ENCODE measurements around the gene ZBTB20.

ZBTB20 gene

DNA sequence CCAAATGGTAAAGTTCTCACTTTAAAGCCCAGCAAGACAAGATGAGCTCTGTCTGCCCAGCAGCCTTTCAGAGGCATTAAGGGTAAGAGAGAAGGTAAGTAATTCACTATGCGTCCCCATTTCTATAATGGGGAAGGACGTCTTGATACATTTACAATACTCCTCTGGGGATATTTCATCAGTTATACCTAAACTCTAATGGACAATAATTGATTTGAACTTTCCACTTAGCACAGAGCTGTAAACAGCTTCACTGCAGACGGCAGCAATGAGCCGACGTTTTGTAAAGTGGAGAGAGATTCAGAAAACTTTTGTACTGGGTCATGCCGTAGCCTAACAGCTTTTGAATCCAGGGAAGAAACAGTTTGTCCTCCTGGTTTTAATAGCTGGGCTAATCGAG lies 725.9 kb downstream of the ZBTB20 start:
- no peak for DNase-seq

DNA sequence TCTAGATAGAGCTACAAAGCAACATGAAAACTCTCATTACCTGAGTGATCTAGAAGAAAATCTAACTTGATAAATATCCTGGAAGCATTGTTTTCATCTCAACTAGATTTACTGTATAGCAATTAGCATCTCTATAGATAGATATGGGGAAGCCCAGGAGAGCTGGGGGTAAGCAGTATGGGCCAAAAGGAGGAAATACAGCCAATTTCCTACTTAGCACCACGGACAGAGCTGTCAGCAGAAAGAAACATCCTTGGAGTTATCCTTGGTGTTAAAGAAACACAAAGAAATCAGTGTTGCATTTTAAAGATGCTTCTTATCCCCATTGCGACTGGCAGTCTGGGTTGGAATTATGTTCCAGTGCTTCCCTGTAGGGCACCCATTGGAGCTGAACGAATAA lies 727.0 kb downstream of the ZBTB20 start:
- DNase-seq = no peak

- DNase-seq = no peak
Observed at GRCh38 chr3:114418724-114419543, 728.2 kb downstream of the ZBTB20 start.

- DNase-seq = no peak
Observed at GRCh38 chr3:114418107-114418506, 729.0 kb downstream of the ZBTB20 start.

GRCh38 chr3:114417675-114418074 lies 729.4 kb downstream of the ZBTB20 start:
- no peak for DNase-seq

DNA sequence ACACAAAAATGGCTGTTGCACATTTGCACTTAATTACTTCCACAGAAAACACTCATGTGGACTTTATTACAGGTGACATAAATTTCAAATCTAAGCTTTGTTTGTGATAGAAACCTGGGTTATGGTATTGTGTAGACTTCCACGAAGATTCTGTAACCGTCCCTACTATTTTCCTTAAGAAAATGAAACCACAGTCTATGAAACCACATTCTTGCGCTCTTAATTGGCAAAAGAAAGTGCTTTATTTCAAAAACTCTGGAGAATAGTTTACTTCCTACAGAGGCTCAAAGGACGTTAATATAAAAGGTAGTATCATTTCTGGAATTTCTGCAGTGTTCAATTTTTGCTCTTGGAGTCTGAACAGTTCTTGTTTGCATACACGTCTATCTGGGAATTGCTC lies 729.8 kb downstream of the ZBTB20 start:
- no peak for DNase-seq

- no peak for DNase-seq
Observed at GRCh38 chr3:114411811-114412803, 735.0 kb downstream of the ZBTB20 start.

GRCh38 chr3:114411190-114411668 lies 735.9 kb downstream of the ZBTB20 start:
- no peak for DNase-seq

GRCh38 chr3:114408736-114409670 lies 738.1 kb downstream of the ZBTB20 start:
- DNase-seq = peak; percentile 77

DNA sequence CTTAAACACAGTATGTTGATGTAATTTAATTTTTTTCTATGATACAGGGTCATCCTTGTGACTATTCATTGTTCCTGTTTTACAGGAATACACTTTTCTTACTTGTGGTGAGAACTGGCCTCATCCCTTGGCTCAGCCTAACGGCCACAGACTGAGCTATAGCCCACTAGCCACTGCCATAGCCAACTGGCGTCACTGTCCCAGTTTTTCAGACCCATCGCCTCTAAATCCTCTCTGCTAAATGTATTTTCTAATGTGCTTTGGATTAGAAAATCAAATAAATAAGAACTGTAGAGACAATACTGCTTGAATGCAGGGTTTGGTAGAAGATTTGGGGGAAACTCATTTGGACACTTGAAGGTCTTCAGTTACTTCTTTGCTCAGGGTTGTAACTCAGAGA lies 740.2 kb downstream of the ZBTB20 start:
- no peak for DNase-seq

- no peak for DNase-seq
Observed at GRCh38 chr3:114406286-114406685, 740.8 kb downstream of the ZBTB20 start.

- no peak for DNase-seq
Observed at GRCh38 chr3:114405202-114405990, 741.7 kb downstream of the ZBTB20 start.

DNA sequence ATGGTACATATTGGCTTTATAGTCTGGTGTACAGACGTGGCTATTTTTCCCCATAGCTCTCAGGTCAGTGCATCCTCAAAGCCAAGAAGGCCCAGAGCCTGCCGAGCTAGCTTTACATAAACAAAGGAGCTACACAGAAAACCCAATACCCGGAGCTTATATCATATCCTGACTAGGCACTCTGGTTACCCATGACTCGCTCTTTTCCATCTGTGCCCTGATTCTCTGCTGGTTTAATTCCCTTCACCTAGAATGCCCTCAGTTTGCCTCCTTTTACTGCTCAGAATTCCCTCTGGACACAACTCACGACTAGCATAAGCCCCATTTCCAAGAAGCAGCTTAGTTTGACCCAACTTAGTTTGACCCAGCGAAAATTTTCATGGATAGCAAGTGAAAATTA lies 742.5 kb downstream of the ZBTB20 start:
- no peak for DNase-seq

DNA sequence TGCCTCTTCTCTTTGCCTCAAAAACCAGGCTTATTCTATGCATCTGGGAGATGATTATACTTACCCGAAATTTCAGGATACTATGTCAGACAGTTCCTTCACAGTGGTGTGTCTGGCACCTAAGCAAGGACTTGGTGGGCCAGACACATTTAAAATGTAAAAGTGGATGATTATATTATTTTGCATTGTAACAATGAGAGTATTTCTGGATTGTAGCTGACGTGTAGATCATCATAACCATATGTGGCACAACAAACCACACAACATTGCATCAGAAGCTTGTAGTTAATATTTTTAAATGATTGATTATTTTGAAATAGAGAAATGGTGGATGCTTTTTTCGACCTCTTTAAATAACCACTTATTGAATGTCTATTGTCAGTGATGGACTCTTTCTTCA lies 744.2 kb downstream of the ZBTB20 start:
- no peak for DNase-seq

GRCh38 chr3:114401346-114401745 lies 745.7 kb downstream of the ZBTB20 start:
- DNase-seq = no peak

- DNase-seq = no peak
Observed at GRCh38 chr3:114400371-114400770, 746.7 kb downstream of the ZBTB20 start.

DNA sequence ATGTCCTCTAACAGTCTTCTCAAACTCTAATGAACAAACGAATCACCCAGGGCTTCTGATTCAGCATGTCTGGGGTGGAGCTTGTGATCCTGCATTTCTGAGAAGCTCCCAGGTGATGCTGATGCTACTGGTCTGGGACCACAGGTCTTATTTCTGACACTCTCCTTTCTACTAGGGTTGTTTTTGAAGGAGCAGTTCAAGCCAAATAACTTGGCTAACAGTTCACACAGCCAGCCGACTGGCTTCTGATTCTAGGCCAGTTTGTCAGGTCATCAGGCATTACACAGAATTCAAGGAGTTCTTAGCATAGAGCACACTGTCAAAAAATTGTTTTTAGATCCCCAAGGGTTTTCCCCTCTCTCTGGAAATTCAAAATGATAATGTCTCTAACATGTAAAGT lies 752.5 kb downstream of the ZBTB20 start:
- DNase-seq = no peak

- DNase-seq = no peak
Observed at GRCh38 chr3:114393367-114394072, 753.6 kb downstream of the ZBTB20 start.

DNA sequence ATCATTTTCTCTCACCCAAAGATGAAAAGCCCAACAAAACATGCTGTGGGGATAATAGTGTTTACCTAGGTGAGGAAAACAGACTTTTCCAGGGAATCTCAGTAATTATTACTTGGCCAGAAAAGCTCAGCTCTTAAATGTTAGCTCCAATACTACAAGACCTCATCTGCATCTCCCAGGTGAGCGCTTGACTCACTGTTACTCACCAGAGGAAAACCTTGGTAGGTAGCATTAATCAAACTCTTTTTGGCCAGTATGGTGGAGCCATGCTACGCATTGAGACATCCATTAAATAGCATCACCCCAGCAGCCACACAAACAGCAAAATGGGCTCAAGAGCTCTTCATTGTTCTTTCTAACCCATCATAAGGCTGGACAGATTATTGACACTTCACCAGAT lies 754.3 kb downstream of the ZBTB20 start:
- no peak for DNase-seq

DNA sequence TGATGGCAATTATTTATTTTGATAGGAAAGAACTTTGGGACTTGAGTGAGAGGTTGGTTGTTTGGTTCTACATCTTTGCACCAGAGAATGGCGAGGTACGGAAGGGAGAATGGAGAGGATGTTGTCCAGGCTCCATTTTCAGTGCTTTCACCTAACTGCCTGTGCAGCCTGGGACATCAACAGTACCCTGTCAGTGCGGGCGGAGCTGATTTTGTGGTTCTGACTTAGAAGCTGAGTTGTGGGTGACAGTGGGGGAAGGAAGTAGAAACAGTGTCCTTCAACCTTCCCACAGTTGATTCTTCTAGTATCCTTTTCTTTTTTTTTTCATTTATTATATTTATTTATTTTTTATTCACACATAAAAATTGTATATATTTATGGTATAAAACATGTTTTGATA lies 757.9 kb downstream of the ZBTB20 start:
- no peak for DNase-seq

DNA sequence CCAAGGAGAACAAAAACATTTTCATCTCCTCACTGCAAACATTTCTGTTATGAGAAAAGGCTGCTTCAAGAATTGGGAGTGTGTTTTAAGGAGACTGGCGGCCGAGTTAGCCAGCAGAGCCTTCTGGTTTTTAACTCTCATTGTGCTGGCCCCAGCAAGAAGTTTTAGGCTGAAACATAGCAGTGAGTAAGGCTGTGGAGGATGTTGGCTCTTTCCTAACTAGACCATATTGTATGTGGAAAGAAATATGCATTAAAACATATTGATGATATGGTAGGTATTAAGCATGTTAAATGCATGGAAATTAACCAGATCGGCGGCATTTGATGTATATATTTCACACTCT lies 762.6 kb downstream of the ZBTB20 start:
- peak; percentile 51 for DNase-seq

Data from retina (tissue), 1 donor.